ENCODE measurements around the gene GNB1. TPM values are rescaled to one million over a fixed set of nuclear protein-coding genes. Genes with fewer than 3 reads are reported as not detected.
A peak's percentile ranks its signal among the peaks of the same experiment; 100 is the strongest.

Gene GNB1
- total and polyA plus RNA-seq, 9 of the 15 experiments (the other 6 are each of a cell fraction or from before 2014, with no cell fraction given) = 34.3 to 388 (median 114) TPM

GRCh38 chr1:1778663-1779319 is 112.1 kb downstream of the GNB1 start (continued):
- TF ChIP-seq CTCF (IDR thresholded peaks at IDR 0.05 in 2 of 3, conservative IDR thresholded peaks at IDR 0.05 in 1 of 3; ENCODE audit: insufficient read depth in 2 of 3, low read depth in 1 of 3, low read length in 3 of 3) (peak; percentile 42 to 65 (median 45)), ZHX1 (conservative IDR thresholded peaks at IDR 0.05; ENCODE audit: low read length) (no peak), ZNF398 (CRISPR knock-in tag; IDR thresholded peaks at IDR 0.05) (no peak), ELF1 (tag; IDR thresholded peaks at IDR 0.05) (no peak), GATAD2B (IDR thresholded peaks at IDR 0.05; ENCODE audit: borderline replicate concordance) (0 out of 2 replicates have a peak, but pooled peaks have one; percentile 6), ZNF395 (CRISPR knock-in tag; IDR thresholded peaks at IDR 0.05) (peak; percentile 39; the same call in 1 of the 2 replicates), NELFE (IDR thresholded peaks at IDR 0.05; ENCODE audit: insufficient read depth, insufficient read length) (no peak), RBM22 (IDR thresholded peaks at IDR 0.05; ENCODE audit: low read depth, low read length, poor library complexity, severe bottlenecking) (peak; percentile 89), BHLHE40 (IDR thresholded peaks at IDR 0.05; ENCODE audit: low read length) (no peak), MAZ (CRISPR knock-in tag; conservative IDR thresholded peaks at IDR 0.05 in 1 of 2, IDR thresholded peaks at IDR 0.05 in 1 of 2) (peak; percentile 70 to 94), TAF9B (IDR thresholded peaks at IDR 0.05; ENCODE audit: partially characterized antibody) (no peak), FOSL1 (tag; conservative IDR thresholded peaks at IDR 0.05) (peak; percentile 27; the same call in 1 of the 2 replicates), CXXC5 (CRISPR knock-in tag; IDR thresholded peaks at IDR 0.05) (peak; percentile 44), RBFOX2 (IDR thresholded peaks at IDR 0.05; ENCODE audit: low read depth, low read length) (peak; percentile 80), HIVEP1 (CRISPR knock-in tag; IDR thresholded peaks at IDR 0.05) (no peak), MYNN (IDR thresholded peaks at IDR 0.05) (no peak), MYNN (CRISPR knock-in tag; IDR thresholded peaks at IDR 0.05) (no peak), HMGN3 (IDR thresholded peaks at IDR 0.05; ENCODE audit: borderline replicate concordance, extremely low read depth, insufficient read length, low read depth, low read length) (peak; percentile 92), ZNF282 (CRISPR knock-in tag; IDR thresholded peaks at IDR 0.05) (peak; percentile 66; the same call in 1 of the 2 replicates), TEAD1 (CRISPR knock-in tag; IDR thresholded peaks at IDR 0.05) (no peak; a peak in 1 of 4 replicates)
